HG02973 (cell line): ENCODE results near the gene PERP.
"Not testable (repeated sequence)": the region's sequence is repeated elsewhere in the genome, so short reads cannot be mapped to it uniquely, and the experiment has no call there.

Experiments used
- ATAC-seq: cut with Tn5 transposase; IDR thresholded peaks from one replicate; pipeline ENCODE4 v1.9.1; 2021; ENCODE audit warnings: moderate library complexity; ENCODE audit not compliant: unreplicated experiment

PERP gene

DNA sequence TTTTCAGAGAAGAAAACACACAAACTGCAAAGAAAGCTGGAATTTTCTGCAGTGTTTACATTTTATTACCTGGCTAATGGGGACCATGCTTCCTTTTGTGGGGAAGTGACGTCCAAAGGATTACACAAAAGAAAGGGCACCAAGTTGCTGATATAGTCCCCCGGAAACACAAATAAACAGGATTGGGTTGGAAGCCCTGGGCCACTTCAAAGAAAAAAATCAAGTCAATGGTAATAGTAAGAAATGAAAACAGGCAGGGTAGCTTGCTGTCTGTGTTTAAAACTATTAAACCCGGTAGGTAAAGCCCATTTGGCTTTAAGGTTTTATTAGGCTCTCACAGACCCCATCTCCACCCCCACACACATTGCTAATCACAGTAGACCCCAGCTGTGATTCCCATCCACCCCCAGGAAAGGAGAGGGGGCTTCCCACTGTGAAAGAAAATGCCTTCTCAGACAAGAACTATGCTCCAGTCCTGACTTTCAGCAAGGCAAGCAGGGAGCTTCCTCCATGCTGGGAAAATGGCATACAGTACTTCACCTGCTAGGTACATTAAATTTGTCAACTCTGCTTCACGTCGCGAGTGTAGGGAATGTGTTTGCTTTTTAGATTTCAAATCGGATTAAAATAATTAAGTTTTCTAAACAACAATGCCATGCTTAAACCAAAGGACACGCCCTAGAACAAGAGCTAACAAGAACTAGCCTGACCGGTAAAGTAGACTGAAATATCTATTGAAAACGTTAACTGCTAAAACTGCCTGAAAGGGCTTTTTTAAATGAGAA lies 1.1 kb downstream of the PERP start:
- no peak for ATAC-seq

- no peak for ATAC-seq
Measured at GRCh38 chr6:138105446-138105845, 1.8 kb downstream of the PERP start.

DNA sequence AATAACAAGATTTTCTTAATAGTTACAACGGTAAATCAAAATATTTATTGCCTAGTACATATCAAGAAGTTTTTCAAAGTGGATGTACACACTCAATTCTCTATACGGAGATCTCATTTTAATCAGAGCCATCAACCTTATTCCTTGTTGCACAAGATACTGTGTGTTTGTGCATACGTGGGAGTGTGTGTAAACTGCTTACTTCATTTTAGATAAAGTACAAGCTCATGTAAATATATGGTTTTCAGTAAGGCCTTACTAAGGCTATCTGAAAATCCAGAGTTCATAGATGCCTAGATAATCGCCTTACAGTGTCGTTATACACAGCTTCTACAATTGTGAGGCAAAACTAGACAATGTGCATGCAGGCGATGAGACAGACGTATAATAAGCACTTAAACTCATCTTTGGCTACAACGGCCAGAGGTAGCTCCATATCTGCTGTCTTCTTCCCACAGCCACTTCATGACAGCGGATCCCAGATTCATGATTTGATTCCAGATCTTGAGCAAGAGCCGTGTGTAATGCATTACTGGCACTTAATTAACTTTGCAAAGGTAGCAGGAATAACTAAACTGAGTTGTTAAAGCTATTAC lies 2.5 kb downstream of the PERP start:
- ATAC-seq = no peak

DNA sequence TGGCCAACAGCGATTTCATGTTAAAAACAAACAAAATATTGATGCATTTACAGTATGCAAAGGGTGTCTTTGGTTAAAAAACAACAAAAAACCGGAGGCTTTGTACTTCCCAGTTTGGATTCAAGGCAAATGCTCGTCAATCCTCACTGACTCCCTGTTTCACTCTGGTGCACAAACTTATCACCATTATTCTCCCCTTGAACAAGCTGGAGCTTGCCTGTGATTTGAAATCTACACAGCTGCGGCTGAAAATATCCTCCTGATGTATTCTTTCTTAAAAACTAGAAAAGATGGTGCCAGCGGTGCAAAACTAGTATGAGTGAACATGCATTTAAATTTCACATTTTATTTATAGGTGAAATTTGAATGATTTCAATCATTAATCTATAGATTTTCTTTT lies 3.3 kb downstream of the PERP start:
- ATAC-seq = no peak

GRCh38 chr6:138101946-138102731 lies 5.1 kb downstream of the PERP start:
- ATAC-seq = no peak

DNA sequence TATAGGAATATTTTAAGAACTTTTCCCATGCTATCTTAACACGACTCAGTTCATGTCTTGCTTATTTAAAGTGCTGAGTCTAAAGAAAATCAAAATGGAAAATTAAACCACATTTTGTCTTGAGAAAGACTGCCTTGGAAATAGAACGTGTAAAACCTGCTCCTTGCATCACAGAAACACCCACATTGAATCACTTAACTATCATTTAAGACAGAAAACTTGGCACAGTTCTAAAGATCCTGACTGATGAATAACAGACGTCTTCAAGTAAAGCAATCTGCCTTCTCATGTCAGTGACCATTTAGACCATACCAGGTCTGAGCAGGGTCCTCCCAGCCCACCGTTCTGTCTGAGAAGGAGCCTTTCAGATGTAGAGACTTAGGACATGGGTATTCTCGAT lies 7.4 kb downstream of the PERP start:
- no peak for ATAC-seq

DNA sequence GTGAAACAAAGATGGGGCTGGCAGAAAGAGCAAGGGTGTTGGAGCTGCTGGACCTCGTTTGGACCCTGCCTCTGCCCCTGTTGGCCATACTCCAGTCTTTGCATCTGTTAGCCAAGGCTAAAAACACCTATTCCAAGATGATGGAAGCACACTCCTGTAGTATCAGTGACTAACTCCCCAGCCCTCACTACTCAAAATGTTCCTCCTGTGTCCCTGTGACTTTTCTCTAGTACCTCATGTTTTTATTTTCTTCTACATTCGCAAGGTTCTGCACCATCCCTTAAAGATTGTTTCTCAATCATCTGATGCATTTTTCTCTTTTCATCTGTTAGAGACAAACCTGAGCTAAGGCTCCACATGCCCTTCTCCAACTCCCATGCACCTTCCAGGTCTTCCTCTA lies 8.9 kb downstream of the PERP start:
- ATAC-seq = no peak

GRCh38 chr6:138094260-138094659 lies 13.0 kb downstream of the PERP start:
- no peak for ATAC-seq

DNA sequence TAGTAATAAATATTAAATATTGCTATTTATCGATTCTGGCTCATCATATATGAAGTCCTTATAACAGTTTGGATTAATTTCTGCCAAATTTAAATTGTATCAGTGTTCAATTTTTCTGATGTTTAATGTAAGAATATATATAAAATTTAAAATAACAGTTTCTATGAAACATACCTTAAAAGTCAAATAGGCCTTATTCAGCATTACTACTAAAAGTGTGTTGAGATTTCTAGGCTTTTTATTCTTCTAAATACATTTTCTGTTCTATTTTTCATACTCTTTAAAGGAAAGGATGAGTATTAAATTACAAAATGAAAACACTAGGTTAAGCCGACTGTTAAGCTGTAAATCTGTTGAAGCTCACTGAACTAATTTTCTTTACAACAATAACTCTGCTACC lies 13.6 kb downstream of the PERP start:
- no peak for ATAC-seq

DNA sequence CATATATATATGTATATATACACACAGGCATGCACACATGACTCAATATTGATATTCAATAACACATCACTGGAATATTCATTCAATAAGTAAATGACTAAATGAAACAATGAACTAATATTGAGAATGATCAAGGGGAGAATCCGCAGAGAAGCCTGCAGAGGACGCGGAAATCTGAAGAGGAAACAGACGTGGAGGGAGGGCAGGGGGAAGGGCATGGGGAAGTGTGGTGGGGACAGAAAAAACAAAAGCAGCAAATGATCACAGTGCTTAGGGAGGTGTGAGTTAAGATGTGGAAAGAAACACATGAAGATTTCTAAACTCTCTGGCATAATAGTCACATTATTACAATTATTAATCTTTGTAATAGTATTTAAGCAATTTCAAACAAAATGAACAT lies 14.5 kb downstream of the PERP start:
- no peak for ATAC-seq

DNA sequence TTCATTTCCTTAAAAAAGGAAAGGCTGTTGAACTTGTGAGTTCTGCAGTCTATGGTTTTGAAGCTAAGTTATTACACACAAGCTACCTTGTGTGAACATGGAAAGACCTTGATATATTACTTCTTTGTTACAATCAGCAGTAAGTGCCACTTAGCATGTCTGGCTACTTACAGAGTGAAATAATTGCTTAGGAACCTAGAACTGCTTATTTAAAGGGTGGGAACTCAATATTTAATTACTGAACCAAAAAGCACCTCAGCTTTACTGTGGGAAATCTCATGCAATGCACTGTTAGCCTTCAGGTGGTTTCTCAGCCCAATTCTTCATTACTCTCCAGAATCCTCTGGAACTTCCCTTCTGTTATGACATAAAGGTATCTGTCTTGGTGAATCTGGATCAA lies 17.9 kb downstream of the PERP start:
- ATAC-seq = no peak

DNA sequence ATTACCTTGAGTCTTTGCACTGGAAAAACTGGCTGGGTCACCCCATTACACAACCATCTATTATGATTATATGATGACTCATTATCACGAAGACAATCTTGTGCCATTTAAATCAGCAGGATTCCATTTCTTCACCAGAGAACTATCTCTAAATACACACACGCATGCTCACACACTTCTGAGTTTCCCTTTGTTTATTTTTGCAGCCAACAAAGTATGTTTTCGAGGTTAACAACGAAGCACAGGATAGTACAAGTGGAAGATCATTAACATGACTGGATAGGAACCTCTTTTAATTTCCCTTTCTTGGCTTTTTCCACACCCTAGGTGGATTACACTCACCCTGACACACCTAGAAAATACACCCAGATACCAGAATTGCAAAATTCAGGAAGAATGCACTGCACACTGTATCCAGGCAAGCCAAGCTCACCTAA lies 18.9 kb downstream of the PERP start:
- ATAC-seq = no peak

- no peak for ATAC-seq
Measured at GRCh38 chr6:138087593-138088325, 19.5 kb downstream of the PERP start.

GRCh38 chr6:138086573-138087196 lies 20.5 kb downstream of the PERP start:
- ATAC-seq = no peak

DNA sequence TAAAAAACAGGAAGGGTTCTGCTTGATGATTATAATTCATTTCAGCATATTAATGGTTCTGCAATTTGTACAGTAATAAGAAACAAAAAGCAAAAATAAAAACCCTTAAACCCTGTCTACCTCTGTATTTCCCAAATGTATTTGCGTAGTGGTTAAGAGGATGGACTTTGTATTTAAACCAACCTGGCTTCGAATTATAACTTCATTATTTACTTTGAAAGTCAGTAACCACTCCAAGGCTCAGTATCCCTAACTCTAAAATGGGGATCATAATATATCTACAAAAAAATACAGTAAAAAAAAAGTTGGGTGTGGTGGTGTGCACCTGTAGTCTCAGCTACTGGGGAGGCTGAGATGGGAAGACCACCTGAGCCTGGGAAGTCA lies 21.4 kb downstream of the PERP start:
- no peak for ATAC-seq

- ATAC-seq = no peak
Measured at GRCh38 chr6:138084904-138085838, 22.0 kb downstream of the PERP start.

- no peak for ATAC-seq
Measured at GRCh38 chr6:138082232-138082631, 25.0 kb downstream of the PERP start.

GRCh38 chr6:138079556-138079955 lies 27.7 kb downstream of the PERP start:
- not testable (repeated sequence) for ATAC-seq

DNA sequence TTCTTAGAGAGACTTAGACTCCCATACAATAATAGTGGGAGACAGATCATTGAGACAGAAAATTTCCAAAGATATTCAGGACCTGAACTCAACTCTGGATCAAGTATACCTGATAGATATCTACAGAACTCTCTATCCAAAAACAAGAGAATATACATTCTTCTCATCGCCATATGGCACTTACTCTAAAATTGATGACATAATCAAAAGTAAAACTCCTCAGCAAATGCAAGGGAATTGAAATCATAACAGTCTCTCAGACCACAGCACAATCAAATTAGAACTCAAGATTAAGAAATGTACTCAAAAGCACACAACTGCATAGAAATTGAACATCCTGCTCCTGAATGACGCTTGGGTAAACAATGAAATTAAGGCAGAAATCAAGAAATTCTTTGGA lies 28.7 kb downstream of the PERP start:
- no peak for ATAC-seq

- no peak for ATAC-seq
Measured at GRCh38 chr6:138073264-138073663, 34.0 kb downstream of the PERP start.
